Ishikawa (cell line): ENCODE measurements around the gene MCM9.

ENCODE experiments used
- CEBPB ChIP-seq: IDR thresholded peaks from 2 replicates; pipeline ENCODE4 v1.6.1; 2012
- CREB1 ChIP-seq: IDR thresholded peaks from 2 replicates; pipeline ENCODE4 v1.6.1; 2012; ENCODE audit warnings: low read depth
- EGR1 ChIP-seq: IDR thresholded peaks from 2 replicates; pipeline ENCODE4 v1.6.1; 2012
- EP300 ChIP-seq: IDR thresholded peaks from 2 replicates; pipeline ENCODE4 v1.6.1; 2012; ENCODE audit warnings: borderline replicate concordance
- FOXM1 ChIP-seq: IDR thresholded peaks from 2 replicates; pipeline ENCODE4 v1.6.1; 2012; ENCODE audit warnings: low read depth, borderline replicate concordance
- MAX ChIP-seq: IDR thresholded peaks from 2 replicates; pipeline ENCODE4 v1.6.1; 2012
- RAD21 ChIP-seq: IDR thresholded peaks from 2 replicates; pipeline ENCODE4 v1.6.1; 2012; ENCODE audit warnings: low read depth
- REST ChIP-seq: IDR thresholded peaks from 2 replicates; pipeline ENCODE4 v1.6.1; 2012; ENCODE audit warnings: low read depth, mild to moderate bottlenecking
- TAF1 ChIP-seq: IDR thresholded peaks from 2 replicates; pipeline ENCODE4 v1.6.1; 2012; ENCODE audit warnings: low read depth, mild to moderate bottlenecking
- TCF12 ChIP-seq: IDR thresholded peaks from 2 replicates; pipeline ENCODE4 v1.6.1; 2012; ENCODE audit warnings: low read depth
- USF1 ChIP-seq: IDR thresholded peaks from 2 replicates; pipeline ENCODE4 v1.6.1; 2012
- YY1 ChIP-seq: IDR thresholded peaks from 2 replicates; pipeline ENCODE4 v1.6.1; 2012; ENCODE audit warnings: low read depth
- ZBTB7A ChIP-seq: IDR thresholded peaks from 2 replicates; pipeline ENCODE4 v1.6.1; 2012; ENCODE audit warnings: low read depth

DNA sequence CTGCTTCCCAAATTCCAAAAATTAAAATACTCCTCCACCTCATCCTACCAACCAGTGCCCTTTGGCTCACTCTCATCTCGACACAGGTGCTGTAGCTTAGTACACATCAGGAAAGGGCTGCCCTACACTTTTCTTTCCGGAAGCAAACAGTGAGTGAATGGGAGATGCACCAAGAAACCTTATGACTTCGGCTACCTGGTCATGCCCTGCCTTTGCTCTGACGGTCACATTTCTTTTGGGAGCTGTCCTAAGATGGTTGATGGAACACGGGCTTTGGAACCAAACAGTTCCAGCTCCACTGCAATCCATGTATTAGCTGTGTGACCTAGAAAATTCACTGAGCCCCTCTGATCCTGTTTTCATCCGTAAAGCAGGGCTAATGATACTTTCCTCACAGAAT is 133.7 kb downstream of the MCM9 start:
- TF ChIP-seq EP300 (no peak), REST (no peak), USF1 (no peak), MAX (no peak), CEBPB (no peak), YY1 (no peak), CREB1 (no peak), ZBTB7A (no peak), FOXM1 (no peak), RAD21 (no peak), TAF1 (no peak), EGR1 (no peak), TCF12 (no peak)
